IMR-90 (cell line): ENCODE results near the gene TPGS1.

Experiments
- CTCF ChIP-seq: conservative IDR thresholded peaks from 2 replicates; pipeline ENCODE4 v1.5.1; 2012; ENCODE audit warnings: mild to moderate bottlenecking, low read depth, low read length, improper control_type of control experiment
- ELK1 ChIP-seq: fragments of 150-350 bp; IDR thresholded peaks from 2 replicates; pipeline ENCODE4 v1.6.1; 2016; ENCODE audit warnings: low read depth, mild to moderate bottlenecking, low read length, moderate library complexity, borderline replicate concordance
- POLR2A ChIP-seq: IDR thresholded peaks from 2 replicates; pipeline ENCODE4 v1.6.1; 2012; ENCODE audit warnings: mild to moderate bottlenecking, low read depth, low read length

- TF ChIP-seq POLR2A (no peak), CTCF (no peak), ELK1 (no peak)
These were observed 21.6 kb upstream of the TPGS1 start for GRCh38 chr19:485583-486236.
